NCI-H2081 treated with DMSO at 0.1 percent for 48 hours (cell line): ENCODE results near the gene HOXB2.

Experiments used
- DNase-seq: peaks from one replicate; lab custom pipeline; 2025; lab: John Stamatoyannopoulos, UW

Gene HOXB2

DNA sequence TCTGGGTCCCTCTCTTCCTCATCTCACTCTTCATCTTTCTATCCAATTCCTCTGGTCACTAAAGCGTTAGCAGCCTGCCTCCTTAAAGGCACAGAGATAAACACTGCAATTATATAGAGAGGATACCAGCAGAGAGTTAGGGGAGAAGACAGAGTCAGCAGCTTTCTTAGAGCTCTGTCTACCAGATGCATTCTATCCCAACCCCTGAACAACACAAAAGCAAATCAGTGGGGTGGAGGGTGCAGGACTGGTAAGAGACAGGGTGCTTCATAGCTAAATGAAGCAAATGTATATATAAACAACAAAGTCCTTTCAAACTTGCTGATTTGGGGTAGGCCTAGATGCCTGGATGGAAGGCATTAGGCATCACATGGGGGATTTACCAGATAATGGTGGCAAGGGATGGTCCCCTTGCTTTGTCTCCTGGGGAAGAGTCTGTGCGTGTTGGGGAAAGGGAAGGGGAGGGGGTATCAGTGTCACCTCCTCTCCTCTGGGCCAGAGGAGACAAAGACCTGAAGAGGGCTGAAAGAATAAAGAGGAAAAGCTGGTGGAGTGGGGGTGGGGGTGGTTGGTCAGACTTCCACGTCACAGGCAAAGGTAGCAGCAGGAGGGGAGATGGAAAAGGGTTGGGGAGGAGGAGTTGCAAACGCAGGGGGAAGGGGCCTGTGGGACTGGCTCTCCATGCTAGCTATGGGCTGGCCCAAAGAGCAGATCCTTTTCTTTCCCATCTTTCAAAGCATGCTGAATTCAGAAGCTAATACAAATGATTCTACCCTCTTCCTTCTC, 21.2 kb upstream of the HOXB2 start:
- no peak for DNase-seq

DNA sequence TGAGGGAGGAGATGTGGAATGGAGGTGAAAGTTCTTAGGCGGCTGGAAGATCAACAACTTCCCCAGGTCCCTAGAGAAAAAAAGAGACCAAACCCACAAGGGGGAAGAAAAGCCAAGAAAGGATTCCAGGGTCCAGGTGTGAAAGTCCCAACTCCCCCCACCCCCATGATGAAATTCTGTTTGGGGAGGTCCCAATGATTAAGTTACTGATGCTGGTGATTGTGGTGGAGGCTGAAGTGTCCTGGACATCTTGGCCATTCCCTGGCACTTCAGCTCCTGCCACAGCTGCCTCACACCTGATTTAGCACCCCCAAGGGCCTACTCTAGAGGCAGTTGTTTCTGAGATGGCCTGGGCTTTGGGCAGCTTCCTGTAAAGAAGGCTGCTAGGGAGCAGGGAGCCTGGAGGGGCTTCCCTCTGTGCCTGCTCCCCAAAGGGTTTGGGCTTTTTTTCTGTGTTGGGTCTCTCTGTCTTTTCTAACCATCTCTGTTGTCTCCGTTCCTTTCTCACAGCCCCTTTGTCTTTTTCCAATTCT, 20.2 kb upstream of the HOXB2 start:
- DNase-seq = no peak

DNA sequence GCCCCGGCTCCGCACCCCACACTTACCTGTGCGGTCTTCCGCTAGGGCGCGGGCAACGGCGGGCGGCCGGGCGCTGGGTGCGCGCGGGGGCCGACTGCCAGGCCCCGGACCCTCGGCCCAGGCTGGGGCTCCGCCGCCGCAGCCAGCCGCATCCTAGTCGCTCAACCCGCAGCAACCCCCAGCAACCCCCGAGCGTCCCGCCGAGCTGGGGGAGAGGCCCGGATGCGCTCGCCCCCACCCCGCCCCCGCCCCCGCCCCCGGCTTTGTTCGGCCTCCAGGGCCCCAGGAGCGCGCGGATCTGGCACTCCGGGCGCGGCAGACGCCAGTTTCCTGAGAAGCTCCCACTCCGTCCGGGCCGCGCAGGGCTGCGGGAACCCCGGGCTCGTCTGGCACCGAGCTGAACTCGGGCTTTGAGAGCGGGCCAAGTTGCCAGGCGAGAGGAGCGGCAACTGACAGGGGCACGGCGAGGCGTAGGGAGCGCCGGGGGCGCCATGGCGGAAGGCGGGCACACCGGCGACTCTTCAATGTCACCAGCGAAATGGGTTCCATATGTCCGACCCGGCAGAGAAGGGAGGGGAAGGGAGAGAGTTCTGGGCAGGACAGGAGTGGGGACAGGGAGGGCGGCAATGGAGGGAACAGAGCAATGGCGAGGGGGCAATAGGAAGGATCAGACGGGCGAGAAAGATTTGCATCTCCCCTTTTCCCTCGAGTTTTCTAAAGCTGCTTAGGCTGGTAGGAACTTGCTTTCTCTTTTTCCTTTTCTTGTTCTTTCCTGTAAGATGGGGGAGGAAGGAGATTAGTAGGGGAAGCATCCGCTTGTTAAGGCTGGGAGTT, 19.5 kb upstream of the HOXB2 start:
- DNase-seq = no peak

DNA sequence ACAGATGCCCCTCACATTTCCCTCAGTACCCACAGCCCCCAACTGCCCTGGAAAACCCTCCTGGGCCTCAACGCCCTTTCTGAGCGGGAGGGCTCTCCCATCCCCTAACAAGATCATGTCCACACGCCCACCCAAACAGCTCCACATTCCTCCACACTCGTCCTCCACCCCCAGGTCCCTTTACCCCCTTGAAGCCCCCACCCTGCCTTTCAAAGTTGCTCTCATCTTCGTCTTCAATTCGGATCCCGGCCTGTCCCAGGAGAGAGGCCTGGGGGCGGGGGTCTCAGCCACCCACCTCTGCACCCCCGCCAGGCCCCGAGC, 18.9 kb upstream of the HOXB2 start:
- DNase-seq = no peak

DNA sequence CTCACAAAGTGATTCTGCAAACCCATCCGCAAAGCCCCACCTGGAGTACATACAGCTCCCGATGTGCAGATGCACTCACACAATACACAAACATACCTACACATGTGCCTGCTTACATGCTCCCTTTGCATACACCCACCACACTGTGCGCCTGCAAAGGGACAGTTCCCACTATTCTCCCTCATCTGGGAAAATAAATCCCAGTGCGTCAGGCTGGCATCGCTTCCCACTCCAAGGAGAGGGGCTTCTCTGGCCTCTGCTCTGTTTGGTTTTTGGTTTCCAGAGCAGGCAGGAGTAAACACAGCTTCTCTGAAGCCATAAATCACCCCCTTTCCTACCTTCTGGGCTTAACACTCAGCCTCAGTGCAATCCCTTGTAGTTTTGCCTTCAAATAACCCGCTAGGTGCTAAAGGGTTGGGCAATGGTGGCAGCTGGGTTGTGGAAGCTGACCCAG, 18.5 kb upstream of the HOXB2 start:
- no peak for DNase-seq

DNA sequence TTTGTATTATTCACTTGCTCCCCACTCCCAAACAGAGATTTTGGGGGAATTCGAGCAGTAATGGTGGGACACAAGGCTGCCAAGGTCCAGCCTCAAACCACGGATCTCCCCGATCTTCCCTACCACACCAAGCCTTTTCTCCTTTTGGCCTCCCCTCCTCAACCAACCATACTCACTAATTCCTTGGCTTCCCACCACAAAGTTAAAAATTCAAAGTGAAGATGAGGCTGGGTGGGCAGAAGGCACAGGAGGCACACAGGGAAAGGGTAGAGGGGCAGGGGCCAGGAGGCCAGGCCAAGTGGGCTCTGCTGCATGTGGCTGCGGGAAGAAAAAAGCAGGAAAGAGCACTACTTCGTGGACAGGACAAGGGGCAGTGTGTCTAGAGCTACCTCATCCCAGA, 18.0 kb upstream of the HOXB2 start:
- no peak for DNase-seq

DNA sequence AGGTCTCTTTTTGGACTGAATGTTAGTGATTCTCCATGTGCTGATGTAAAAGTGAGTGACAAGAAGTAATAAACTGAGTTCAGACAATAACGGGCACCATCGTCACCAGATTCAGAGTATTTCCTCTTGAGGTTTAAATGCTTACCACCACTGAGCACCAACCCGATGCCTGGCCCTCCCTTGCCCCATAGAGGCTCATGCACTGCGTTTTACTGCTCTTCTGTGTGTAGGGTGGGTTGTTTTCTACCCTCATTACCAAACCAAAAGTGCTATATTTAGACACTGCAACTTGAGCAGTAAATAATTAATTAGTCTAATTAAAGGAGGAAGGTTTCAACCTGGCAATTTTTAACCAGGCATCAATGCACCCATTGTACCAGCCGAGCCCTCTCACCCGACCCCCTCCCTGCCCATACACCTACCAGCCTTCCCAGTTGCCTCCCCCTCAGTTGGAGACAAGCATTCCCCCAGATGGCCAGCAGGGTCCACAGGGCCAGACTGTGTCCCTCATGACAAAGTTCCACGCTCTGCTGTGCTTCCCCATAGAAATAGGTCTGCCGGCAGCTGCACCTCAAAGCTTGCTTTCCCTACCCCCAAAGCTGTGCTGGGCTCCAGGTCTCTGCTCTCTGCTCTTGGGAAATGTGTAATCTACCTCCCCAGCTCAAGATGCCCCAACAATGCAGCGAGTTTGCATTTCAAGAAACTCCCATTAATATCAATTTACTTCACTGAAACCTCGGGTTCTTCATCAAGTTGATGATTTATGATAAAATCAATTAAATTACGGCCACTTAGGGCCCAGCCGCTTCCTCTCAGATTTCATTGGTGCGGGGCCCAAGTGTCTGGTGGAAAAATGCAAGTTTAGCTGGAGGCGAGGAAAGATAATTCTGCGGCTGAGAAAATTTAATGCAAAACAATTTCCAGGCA, 17.2 kb upstream of the HOXB2 start:
- DNase-seq = no peak

DNA sequence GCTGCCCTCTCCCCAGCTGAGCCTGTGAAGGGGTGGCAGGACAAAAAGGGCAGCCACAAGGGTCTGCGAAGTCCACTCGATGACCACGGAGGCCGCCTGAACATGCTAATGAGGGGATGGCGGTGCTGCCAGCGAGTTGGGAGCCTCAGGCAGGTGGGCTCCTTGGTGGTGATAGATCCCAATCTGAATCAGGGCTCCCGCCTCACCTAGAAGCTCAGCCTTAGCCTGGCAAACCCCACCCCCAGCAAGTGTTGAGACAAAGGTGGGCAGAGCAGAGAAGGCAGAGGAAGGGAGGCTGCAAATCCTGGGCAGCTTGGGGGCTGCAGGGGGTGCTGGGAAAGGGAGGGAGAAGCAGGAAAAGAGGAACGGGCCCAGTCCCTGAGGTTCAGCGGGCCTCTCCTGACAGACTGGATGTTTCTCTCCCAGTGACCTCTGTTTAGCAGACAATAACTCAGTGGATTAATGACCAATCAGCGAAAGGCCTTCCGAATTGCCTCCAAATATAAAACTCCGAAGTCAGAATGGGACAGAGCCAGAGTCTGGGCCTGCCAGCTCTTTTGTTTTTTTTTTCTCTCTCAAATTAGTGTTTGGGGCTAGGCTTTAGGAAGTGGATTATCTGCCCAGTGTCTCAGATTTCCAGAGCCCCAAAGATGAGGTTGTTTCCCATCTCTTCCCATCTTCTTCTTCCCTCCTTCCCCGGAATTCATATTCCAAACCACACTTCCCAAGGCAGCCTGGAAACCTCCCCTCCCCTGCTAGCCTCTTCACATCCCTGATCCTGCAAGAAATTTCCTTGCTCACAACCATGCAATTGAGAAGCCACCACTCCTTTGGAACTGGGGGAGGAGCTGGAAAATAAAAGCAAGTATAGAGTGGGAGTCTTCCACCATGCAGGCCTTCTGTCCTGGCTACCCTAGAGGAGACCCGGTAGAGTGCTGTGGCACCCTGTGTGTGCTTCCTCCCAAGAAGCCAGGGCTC, 15.2 kb upstream of the HOXB2 start:
- no peak for DNase-seq

DNA sequence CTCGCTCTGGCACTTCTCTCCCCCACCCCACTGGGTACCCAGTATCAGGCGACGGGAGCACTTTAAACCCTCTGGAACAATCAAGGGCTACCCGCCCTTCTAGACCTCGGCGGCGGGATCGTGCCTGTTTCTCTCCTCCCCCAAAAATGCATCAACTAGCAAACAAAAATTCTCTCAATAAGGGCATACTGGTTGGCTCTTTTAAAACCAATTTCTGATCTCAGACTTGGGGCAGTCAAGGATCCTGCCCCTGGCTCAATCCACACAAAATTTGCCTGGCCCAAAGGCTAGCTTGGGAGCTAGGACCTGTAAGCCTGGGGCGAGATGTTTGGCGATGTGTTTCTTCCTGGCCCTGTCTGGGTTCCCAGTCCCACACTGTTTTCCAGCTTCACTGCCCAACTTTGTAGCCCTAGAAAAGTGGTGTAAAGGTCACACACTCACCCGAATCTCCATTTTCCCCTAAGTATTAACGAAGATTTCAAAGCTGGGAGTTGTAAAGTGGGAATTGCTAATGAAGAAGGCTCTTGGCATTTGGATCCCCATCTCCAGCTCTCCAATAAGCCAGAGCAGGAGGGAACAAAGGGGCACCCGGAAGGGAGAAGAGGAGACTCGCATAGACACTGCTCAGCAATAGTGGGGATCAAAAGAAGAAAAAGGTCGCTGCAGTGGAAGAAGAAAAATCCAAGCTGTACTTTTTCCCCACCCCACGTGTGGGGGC, 14.4 kb upstream of the HOXB2 start:
- DNase-seq = no peak

DNA sequence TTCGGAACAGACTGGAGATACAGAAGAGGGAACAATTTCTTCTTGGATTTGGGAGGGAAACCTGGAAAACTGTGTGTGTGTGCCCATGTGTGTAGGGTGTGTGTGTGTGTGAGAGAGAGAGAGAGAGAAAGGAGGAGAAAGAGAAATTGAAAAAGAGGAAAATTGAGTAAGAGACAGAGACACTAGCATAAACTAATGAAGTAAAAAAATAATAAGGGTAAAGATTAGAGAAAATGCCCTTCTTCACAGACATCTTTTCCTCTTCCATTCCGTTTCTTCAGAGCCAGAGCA, 13.9 kb upstream of the HOXB2 start:
- DNase-seq = no peak

DNA sequence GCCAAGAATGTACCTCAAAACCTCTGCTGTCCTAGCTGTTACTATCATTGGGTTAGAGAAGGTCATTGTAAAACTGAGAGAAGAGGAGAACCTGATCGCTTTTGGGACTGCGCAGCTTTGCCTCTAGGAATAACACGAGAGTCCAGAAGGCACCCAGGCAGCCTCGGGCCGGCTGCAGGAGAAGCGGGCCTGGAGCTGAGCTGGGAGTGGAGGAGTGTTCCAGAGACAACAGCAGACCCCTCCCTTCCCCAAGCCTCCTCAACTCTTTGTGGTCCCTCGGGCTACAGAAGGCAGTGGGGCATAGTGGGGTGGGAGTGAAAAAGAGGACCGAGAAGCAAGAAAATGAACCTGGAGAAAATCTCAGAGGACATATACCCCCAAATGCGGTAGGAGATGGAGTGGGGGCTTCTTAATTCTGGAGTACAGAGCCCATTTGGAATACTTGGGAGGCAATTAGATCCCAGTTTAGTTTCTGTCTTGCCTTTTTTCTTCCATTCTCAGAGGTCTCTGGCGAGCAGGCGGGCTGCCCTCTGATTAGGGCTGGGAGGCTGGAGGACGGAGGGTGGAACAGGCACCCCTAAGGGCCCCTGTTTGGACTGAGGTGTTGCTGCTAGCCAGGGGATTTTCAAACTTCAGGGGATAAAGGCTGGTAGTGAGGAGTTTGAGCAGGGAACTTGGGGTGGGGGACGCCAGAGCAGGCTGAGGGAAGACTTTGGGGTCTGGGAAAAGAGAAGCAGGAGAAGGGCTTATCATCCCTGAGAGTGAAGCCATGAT, 13.3 kb upstream of the HOXB2 start:
- DNase-seq = no peak

DNA sequence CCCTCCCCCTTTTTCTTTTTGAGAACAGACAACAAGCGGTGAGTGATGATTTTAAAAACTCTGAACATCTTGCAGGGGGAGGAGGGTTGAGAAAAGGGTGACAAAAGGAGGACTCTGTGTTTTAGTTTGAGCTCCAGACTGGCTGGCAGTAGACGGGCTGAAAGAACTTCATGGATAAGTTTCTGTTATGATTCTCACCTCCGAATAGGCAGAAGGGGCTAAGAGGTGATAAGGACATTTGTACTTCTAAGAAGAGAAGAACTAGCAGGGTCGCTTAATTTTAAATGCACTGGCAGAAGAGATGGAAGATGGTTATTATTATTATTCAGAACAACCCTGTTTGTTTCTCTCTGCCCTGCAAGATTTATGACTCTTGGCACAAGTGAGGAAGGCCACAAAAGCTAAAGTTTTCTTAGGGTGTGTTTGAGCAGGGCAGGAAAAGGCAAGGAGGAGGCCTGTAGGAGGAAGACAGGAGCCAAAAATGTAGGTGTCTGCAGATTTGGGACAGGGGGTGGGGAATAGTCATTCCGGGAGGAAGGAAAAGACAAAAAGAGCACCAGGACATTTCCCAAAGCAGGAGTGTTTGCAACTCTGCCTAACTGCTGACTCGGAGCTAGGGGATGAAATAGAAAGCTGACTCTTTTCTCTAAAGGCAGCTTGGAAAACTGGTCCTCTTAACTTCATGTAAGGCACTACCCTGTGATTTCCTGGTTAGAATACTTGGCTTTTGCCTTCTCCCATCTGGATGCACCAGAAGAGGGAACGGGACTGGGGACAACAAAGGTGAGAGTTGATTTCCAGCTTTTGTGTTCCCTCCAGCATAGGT, 11.9 kb upstream of the HOXB2 start:
- DNase-seq = no peak

DNA sequence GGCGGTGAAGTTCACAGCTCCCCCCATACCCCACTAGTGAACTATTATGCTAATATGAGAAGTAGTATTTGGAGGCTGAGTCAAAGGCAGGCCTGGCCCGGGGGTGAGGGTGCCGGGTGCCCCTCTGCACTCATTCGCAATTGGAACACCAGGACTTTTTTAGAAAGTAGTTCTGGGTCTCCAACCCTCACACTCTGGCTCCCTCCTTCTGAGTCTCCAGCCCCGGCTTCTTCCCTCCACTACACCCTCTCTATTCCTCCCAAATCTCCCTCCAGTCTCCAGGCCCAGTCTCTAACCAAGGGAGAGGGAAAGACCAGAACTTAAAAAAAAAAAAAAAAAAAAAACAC, 11.3 kb upstream of the HOXB2 start:
- DNase-seq = no peak

DNA sequence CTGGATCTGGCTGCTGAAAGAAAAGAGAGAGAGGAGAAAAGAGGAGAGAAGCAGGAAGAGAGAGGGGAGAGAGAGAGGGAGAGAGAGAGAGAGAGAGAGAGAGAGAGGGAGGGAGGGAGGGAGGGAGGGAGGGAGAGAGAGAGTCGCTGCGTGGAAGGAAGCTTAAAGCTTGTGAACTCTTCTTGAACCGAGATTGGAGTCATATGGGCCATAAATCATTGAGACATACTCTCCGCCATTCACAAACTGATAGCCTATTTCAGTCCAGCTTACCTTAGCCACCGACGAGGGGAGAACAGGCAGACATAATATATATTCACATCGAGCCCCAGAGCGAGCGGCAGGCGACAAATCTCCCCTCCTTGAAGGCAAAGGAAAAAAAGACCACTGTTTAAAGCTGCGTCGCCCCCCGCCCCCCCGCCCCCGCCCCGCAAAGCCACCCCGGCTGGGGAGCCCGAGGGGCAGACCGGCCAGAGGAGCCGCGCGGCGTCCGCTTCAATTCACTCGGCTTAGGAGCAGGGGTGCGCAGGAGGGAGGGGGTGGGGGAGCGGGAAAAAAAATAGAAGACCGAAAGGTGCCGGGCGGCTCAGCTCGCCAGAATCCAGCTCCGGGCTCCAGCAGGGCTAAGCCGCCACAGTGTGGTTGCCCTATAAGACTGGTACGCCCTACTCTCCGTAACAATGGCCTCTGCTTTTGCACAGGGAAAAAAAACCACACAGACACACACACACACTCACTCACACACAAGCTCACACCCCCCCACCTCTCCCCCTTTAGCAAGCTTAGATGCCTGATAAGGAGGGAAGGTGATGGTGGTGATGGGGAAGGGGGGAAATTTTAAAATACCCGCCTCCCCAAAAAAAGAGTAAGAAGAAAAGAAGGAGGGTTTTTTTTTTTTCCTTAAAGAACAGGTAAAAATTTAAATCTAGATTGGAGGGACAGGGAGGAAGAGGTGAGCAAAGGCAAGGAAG, 10.6 kb upstream of the HOXB2 start:
- DNase-seq = peak; percentile 83

DNA sequence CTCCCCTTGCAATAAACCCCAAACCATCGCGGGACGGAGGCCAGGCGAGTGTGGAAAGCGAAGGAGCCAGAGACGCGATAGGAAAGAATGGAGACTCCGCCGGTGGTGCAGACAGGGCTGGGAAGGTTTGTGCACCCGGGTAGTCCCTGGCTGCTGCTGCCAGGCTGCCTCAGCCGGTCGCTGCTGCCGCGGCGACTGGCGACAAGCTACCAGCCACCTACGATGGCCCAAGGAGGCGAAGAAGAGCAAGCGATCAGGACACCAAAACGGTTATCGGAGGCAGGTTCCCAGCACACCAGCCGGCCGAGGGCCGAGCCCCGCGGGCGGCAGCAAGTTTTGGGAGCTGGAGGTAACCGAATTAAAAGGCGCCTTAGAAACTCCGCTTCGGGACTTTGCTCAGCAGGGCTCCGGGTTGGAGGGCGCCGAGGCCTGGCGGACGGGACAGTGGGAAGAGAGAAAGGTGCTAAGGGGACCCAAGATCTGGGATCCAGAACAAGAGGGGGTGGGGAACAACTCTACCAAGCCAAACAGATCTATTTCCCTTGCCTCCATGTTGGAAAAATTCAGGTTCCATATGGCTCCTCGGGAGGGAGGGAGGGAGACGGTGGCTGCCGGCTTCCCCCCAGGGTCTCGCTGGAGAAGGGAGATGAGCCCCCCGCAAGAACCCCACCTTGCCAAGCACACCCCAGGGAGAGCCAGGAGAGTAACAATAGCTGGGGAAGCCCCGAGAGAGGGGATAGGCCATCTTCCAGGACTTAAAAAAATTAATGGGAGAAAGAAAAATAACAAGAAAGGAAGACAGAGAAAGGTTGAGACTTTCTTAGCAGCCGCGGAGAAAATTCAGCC, 9.7 kb upstream of the HOXB2 start:
- no peak for DNase-seq

DNA sequence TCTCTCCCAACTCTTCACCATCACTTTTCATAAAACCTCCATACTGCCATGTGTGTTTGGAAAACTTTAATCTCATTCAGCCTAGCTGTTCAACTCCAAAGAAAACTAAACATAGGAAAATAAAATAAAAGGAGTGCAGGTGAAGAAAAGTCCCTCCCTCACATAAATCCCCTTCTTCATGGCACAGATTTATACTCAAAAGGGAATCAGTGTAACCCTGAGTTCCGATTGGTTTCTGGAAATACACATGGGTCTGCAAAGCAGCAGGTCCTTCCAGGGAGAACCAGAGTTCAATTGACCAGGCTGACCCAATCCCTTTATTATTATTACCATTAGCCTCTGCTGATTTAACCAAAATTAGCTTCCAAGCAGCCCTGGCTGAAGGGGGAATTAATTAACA, 8.9 kb upstream of the HOXB2 start:
- no peak for DNase-seq

DNA sequence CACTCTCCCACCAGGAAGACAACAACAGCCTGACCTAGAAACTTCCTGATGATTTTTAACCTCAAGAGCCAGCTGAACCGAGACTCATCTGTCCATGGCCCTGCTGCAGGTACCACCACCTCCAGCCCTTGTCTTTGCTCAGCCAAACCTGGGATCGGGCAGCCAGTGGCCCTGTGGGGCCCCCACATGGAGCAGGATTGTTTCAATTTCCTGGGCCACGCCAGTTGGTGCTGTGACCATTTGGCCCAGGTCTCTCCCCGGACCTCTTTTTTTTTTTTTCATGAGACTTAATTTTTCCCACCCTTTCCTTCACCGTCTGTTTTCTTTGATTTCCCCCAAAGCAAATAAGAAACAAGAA, 8.3 kb upstream of the HOXB2 start:
- no peak for DNase-seq
